ENCODE data around the gene IL16.

- TF ChIP-seq ZNF384 (IDR thresholded peaks at IDR 0.05): no peak
- TF ChIP-seq TARDBP (IDR thresholded peaks at IDR 0.05): no peak
These were observed 28.5 kb downstream of the IL16 start for GRCh38 chr15:81225161-81225671.
